ENCODE results near the gene SMIM38. TPM values are rescaled to one million over a fixed set of nuclear protein-coding genes. Genes with fewer than 3 reads are reported as not detected.

SMIM38 gene
- total RNA-seq, 4 donors from 2014 or later, result 0.13 to 1.8 (median 0.98) TPM

GRCh38 chr11:69109101-69109500, 46.6 kb upstream of the SMIM38 start:
- no peak overlapping the region for H3K4me3 ChIP-seq (ENCODE audit: low read depth, poor library complexity, severe bottlenecking)
- 88 to 95% methylated on average over 2 of the region's 2 CpGs for WGBS, 2 donors
- DNase-seq (ENCODE audit: low spot score in 2 of 2), result no peak
- intact Hi-C loops (cut with DNase I; ENCODE audit: low total_unique reads), result no loop called here
- TF ChIP-seq CTCF (IDR thresholded peaks at IDR 0.05) (no peak), POLR2A (IDR thresholded peaks at IDR 0.05) (no peak)

DNA sequence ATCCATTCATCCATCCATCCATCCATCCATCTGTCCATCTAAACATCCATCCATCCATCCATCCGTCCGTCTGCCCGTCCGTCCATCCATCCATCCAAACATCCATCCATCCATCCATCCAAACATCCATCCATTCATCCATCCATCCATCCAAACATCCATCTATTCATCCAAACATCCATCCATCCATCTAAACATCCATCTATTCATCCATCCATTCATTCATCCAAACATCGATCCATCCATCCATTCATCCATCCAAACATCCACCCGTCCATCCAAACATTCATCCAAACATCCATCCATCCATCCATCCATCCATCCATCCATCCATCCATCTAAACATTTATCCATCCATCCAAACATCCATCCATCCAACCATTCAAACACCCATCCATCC, 45.3 kb upstream of the SMIM38 start:
- DNase-seq (ENCODE audit: low spot score in 2 of 2), result no peak
- intact Hi-C loops (cut with DNase I; ENCODE audit: low total_unique reads), result no loop called here
- H3K4me3 ChIP-seq (ENCODE audit: low read depth, poor library complexity, severe bottlenecking), result no peak overlapping the region
- no peak for TF ChIP-seq CTCF (IDR thresholded peaks at IDR 0.05)
- TF ChIP-seq POLR2A (IDR thresholded peaks at IDR 0.05), result no peak
- WGBS, 2 donors, result 93 to 94% methylated on average over 6 of the region's 6 CpGs

GRCh38 chr11:69111624-69112542, 43.9 kb upstream of the SMIM38 start:
- no peak for DNase-seq (ENCODE audit: low spot score in 2 of 2)
- TF ChIP-seq POLR2A (IDR thresholded peaks at IDR 0.05) (no peak), CTCF (IDR thresholded peaks at IDR 0.05) (no peak)
- intact Hi-C loops (cut with DNase I; ENCODE audit: low total_unique reads), result no loop called here
- H3K4me3 ChIP-seq (ENCODE audit: low read depth, poor library complexity, severe bottlenecking), result no peak overlapping the region
- WGBS, 2 donors, result 85 to 88% methylated on average over 20 of the region's 20 CpGs

DNA sequence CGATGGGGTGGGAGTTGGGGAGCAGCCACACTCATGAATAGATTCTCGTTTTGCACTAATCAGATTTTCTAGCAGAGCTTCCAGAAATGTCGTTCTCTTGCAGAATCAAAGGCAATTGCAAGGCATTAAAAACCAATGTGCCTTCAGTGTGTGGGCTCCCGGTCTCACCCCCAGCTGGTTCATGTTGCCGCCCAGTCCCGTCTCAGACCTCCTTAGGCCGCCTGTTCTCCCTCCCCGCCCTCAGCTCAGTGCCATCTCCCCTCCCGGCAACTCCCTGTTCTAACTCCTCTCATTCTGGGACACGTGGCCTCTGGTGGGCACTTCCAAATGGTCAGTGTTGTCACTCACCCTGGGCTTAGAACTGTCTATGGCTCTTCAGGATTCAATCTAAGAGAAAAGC, 42.5 kb upstream of the SMIM38 start:
- no peak for DNase-seq (ENCODE audit: low spot score in 2 of 2)
- TF ChIP-seq CTCF (IDR thresholded peaks at IDR 0.05), result no peak
- no peak for TF ChIP-seq POLR2A (IDR thresholded peaks at IDR 0.05)
- WGBS, 2 donors, result 74 to 79% methylated on average over 10 of the region's 10 CpGs

DNA sequence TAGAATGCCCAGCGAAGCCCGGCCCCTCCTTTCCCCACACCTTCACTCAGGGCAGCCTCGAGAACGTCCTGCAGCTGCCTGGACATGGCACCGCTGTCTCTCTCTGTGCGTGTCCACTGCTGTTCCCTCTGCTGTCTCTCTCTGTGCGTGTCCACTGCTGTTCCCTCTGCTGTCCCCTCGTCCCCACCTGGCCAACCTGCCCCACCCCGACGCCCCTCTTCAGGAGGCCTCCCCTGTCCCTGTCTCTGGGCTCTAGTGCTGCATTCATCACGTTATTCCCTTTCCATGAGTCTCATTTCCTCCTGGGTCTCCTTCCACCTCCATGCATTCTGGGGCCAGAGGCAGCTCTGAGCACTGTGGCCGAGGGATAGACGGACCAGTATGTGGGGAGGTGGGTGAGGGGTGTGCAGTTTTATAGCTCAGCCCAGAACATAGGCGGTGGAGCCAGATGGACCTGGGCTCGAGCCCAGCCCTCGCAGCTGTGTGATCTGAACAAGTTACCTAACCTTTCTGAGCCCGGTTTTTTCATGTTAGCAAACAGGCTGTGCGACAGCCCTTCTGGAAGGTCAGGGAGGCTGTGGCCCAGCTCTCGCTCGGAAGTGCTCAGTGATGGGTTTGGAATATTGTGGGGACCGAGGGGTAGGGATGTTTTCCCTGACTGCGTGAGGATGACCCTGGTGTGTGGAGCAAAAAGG, 41.9 kb upstream of the SMIM38 start:
- DNase-seq (ENCODE audit: low spot score in 2 of 2), result no peak
- 82 to 85% methylated on average over 22 of the region's 22 CpGs for WGBS, 2 donors
- no peak for TF ChIP-seq CTCF (IDR thresholded peaks at IDR 0.05)
- no peak for TF ChIP-seq POLR2A (IDR thresholded peaks at IDR 0.05)
- H3K4me3 ChIP-seq (ENCODE audit: low read depth, poor library complexity, severe bottlenecking), result no peak overlapping the region
- intact Hi-C loops (cut with DNase I; ENCODE audit: low total_unique reads), result no loop called here

More for the DNA sequence above, 42.5 kb upstream of the SMIM38 start:
- intact Hi-C loops (cut with DNase I; ENCODE audit: low total_unique reads), result no loop called here
- H3K4me3 ChIP-seq (ENCODE audit: low read depth, poor library complexity, severe bottlenecking), result no peak overlapping the region

Data from lower leg skin (tissue), 4 donors.